Astrocyte (in vitro differentiated cells and primary cell): ENCODE measurements around the gene PI4KA.
"Not testable (repeated sequence)": the region's sequence is repeated elsewhere in the genome, so short reads cannot be mapped to it uniquely, and the experiment has no call there.

Source experiments
- EZH2 ChIP-seq: IDR thresholded peaks from 2 replicates; pipeline ENCODE4 v1.6.1; 2012; ENCODE audit warnings: mild to moderate bottlenecking, low read length, inconsistent platforms; ENCODE audit not compliant: insufficient read depth
- TF ChIP-seq, protein P1 (sequence below): IDR thresholded peaks from 2 replicates; pipeline ENCODE4 v1.5.1; 2011; ENCODE audit warnings: low read depth, mild to moderate bottlenecking, inconsistent platforms, low read length, moderate library complexity; ENCODE audit not compliant: insufficient read depth

DNA sequence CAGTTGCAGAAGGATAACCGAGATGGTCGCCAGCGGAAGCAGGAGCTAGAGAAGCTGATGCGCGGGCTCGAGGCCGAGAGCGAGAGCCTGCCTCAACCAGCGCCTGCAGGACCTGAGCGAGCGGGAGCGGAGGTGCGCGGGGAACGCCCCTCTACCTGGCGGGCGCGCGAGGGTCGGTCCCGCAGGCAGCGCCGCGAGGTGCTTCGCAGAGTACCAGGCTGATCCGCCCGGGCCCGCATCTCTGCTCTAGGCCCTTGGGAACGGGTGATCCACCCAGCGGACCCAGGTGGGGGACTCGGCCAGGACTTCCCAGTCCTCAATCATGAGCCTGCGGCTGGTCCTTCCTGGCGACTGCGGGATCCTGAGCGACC lies 156.5 kb downstream of the PI4KA start:
- TF ChIP-seq, protein P1, sequence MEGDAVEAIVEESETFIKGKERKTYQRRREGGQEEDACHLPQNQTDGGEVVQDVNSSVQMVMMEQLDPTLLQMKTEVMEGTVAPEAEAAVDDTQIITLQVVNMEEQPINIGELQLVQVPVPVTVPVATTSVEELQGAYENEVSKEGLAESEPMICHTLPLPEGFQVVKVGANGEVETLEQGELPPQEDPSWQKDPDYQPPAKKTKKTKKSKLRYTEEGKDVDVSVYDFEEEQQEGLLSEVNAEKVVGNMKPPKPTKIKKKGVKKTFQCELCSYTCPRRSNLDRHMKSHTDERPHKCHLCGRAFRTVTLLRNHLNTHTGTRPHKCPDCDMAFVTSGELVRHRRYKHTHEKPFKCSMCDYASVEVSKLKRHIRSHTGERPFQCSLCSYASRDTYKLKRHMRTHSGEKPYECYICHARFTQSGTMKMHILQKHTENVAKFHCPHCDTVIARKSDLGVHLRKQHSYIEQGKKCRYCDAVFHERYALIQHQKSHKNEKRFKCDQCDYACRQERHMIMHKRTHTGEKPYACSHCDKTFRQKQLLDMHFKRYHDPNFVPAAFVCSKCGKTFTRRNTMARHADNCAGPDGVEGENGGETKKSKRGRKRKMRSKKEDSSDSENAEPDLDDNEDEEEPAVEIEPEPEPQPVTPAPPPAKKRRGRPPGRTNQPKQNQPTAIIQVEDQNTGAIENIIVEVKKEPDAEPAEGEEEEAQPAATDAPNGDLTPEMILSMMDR = not testable (repeated sequence)
- not testable (repeated sequence) for TF ChIP-seq EZH2
